ENCODE data around the gene IGLL5. TPM values are rescaled to one million over a fixed set of nuclear protein-coding genes. Genes with fewer than 3 reads are reported as not detected.

The IGLL5 gene
- total RNA-seq, 4 donors from 2014 or later = 1.8 to 15.7 TPM; not detected in 2

DNA sequence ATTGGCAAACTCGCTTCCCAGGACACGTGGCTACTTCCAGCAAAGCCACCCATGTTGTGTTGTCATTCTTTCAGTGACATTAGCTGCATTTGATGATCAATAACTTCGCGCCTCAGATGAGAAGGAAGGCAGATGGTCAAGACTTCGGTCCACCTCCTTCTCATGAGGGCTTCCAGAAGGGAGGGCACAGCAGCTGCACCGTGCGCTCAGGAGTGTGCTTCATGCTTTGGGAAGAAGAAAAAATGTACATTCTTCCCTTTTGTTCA, 25.3 kb downstream of the IGLL5 start:
- DNase-seq = no peak
- intact Hi-C loops (cut with DNase I) = no loop called here
- Histone ChIP-seq H3K4me3 (replicated peaks in 1 of 3) (no peak overlapping the region), H3K4me1 (no peaks in the 10 kb centered on the region), H3K36me3 (no peaks in the 10 kb centered on the region), H3K9me3 (no peaks in the 10 kb centered on the region), H3K27me3 (no peaks in the 10 kb centered on the region), H3K27ac (no peak overlapping the region)
- 92 to 95% methylated on average over 7 of the region's 7 CpGs for WGBS, 2 donors
- TF ChIP-seq, protein P1, sequence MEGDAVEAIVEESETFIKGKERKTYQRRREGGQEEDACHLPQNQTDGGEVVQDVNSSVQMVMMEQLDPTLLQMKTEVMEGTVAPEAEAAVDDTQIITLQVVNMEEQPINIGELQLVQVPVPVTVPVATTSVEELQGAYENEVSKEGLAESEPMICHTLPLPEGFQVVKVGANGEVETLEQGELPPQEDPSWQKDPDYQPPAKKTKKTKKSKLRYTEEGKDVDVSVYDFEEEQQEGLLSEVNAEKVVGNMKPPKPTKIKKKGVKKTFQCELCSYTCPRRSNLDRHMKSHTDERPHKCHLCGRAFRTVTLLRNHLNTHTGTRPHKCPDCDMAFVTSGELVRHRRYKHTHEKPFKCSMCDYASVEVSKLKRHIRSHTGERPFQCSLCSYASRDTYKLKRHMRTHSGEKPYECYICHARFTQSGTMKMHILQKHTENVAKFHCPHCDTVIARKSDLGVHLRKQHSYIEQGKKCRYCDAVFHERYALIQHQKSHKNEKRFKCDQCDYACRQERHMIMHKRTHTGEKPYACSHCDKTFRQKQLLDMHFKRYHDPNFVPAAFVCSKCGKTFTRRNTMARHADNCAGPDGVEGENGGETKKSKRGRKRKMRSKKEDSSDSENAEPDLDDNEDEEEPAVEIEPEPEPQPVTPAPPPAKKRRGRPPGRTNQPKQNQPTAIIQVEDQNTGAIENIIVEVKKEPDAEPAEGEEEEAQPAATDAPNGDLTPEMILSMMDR (IDR thresholded peaks at IDR 0.05) = no peak
- no peak for TF ChIP-seq POLR2A (IDR thresholded peaks at IDR 0.05)

DNA sequence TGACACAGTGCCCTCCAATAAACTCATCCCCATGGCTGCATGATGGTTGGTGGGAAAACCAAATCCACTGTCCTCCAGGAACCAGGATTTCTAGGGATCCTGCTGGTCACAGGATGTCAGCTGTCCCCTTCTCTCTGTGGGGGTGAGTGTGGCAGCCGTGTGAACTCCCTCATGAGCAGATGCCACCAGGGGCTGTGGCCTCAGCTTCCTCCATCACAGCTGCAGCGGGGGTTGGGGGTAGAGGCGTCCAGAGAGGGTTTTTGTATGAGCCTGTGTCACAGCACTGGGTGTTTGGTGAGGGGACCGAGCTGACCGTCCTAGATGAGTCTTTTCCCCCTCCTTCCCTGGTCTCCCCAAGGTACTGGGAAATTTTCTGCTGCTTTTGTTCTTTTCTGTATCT, 26.4 kb downstream of the IGLL5 start:
- no peak for TF ChIP-seq POLR2A (IDR thresholded peaks at IDR 0.05)
- TF ChIP-seq, protein P1 (IDR thresholded peaks at IDR 0.05) = no peak
- Histone ChIP-seq H3K4me1 (no peaks in the 10 kb centered on the region), H3K4me3 (replicated peaks in 1 of 3) (no peak overlapping the region), H3K27me3 (no peaks in the 10 kb centered on the region), H3K27ac (no peak overlapping the region), H3K36me3 (no peaks in the 10 kb centered on the region), H3K9me3 (no peaks in the 10 kb centered on the region)
- WGBS, 2 donors = 78 to 82% methylated on average over 5 of the region's 5 CpGs
- no peak for DNase-seq
- intact Hi-C loops (cut with DNase I) = no loop called here

GRCh38 chr22:22914726-22915669, 27.4 kb downstream of the IGLL5 start:
- Histone ChIP-seq H3K9me3 (no peaks in the 10 kb centered on the region), H3K4me1 (no peaks in the 10 kb centered on the region), H3K4me3 (replicated peaks in 1 of 3) (no peak overlapping the region), H3K36me3 (no peaks in the 10 kb centered on the region), H3K27ac (no peak overlapping the region), H3K27me3 (no peaks in the 10 kb centered on the region)
- peak; percentile 52 for DNase-seq
- intact Hi-C loops (cut with DNase I) = no loop called here
- 54 to 65% methylated on average over 10 to 11 of the region's 11 CpGs for WGBS, 2 donors
- TF ChIP-seq, protein P1 (IDR thresholded peaks at IDR 0.05) = no peak
- TF ChIP-seq POLR2A (IDR thresholded peaks at IDR 0.05) = no peak

GRCh38 chr22:22915670-22916035, 28.0 kb downstream of the IGLL5 start:
- TF ChIP-seq POLR2A (IDR thresholded peaks at IDR 0.05) = no peak
- TF ChIP-seq, protein P1 (IDR thresholded peaks at IDR 0.05) = no peak
- Histone ChIP-seq H3K36me3 (no peaks in the 10 kb centered on the region), H3K27ac (no peak overlapping the region), H3K9me3 (no peaks in the 10 kb centered on the region), H3K27me3 (no peaks in the 10 kb centered on the region), H3K4me3 (replicated peaks in 1 of 3) (no peak overlapping the region), H3K4me1 (no peaks in the 10 kb centered on the region)
- intact Hi-C loops (cut with DNase I) = no loop called here
- DNase-seq = no peak
- 92 to 94% methylated on average over 6 of the region's 6 CpGs for WGBS, 2 donors

GRCh38 chr22:22916215-22916951, 28.8 kb downstream of the IGLL5 start:
- no peak for DNase-seq
- no peak overlapping the region for H3K4me3 ChIP-seq (replicated peaks in 1 of 3)
- intact Hi-C loops (cut with DNase I) = no loop called here
- H3K9me3 ChIP-seq = no peaks in the 10 kb centered on the region
- 87 to 88% methylated on average over 10 of the region's 10 CpGs for WGBS, 2 donors
- TF ChIP-seq, protein P1 (IDR thresholded peaks at IDR 0.05) = no peak
- no peak for TF ChIP-seq POLR2A (IDR thresholded peaks at IDR 0.05)
- H3K27me3 ChIP-seq = no peaks in the 10 kb centered on the region
- no peak overlapping the region for H3K27ac ChIP-seq
- H3K36me3 ChIP-seq = no peaks in the 10 kb centered on the region
- H3K4me1 ChIP-seq = no peaks in the 10 kb centered on the region

Measured in thyroid gland (tissue), 4 donors.